Activated naive CD4-positive, alpha-beta T cell treated with anti-CD3 and anti-CD28 coated beads, Interleukin-2, amount 50 U/mL, for 72 hours (primary cell): ENCODE results near the gene SIGLEC1. TPM values are rescaled to one million over a fixed set of nuclear protein-coding genes. Genes with fewer than 3 reads are reported as not detected.

Experiments used
- ATAC-seq, 2 donors: fragments of 150-1000 bp; cut with Tn5 transposase; 2 replicates each; pipeline ENCODE4 v1.10.0; 2021; ENCODE audit warnings: mild to moderate bottlenecking in 2 of 2, moderate library complexity in 2 of 2
- DNase-seq, 2 donors: peaks; one replicate each; pipeline ENCODE4 v3.0.0; 2021 to 2022; ENCODE audit warnings: low spot score in 2 of 2
- H3K27ac Mint-ChIP-seq, 2 donors: one replicate each; pipeline ENCODE4 v1.8.0; 2022; ENCODE audit warnings: mild to moderate bottlenecking in 2 of 2, mixed read lengths in 2 of 2
- H3K36me3 Mint-ChIP-seq, 2 donors: one replicate each; pipeline ENCODE4 v1.8.0; 2022; ENCODE audit warnings: mixed read lengths in 2 of 2
- H3K9me3 Mint-ChIP-seq, 2 donors: one replicate each; pipeline ENCODE4 v1.8.0; 2022; ENCODE audit warnings: mixed read lengths in 2 of 2
- total RNA-seq, 2 donors: library from RNA; stranded (reverse); gene quantifications; one replicate each; pipeline ENCODE4 v1.2.3, GENCODE V29; 2022

Gene SIGLEC1
- total RNA-seq, 2 donors from 2014 or later = 0.14 TPM; not detected in 1

GRCh38 chr20:3733119-3733995, 21.0 kb upstream of the SIGLEC1 start:
- Mint-ChIP-seq H3K36me3 (no peaks in the 10 kb centered on the region), H3K27ac (no peak overlapping the region), H3K9me3 (no peaks in the 10 kb centered on the region)
- ATAC-seq (no peak), DNase-seq (no peak)

- DNase-seq (no peak), ATAC-seq (peak in 1 of 2 donors; percentile 26)
- Mint-ChIP-seq H3K27ac (no peak within 1 kb of the TSS), H3K9me3 (no peaks in the 10 kb centered on the region), H3K36me3 (no peaks in the 10 kb centered on the region)
These were observed 20.1 kb upstream of the SIGLEC1 start, which contains the start of gene HSPA12B for GRCh38 chr20:3732327-3733118. Gene HSPA12B, plus strand, starts transcription at chr20:3732685. Its CDS starts 5,990 bp downstream, at chr20:3738675.

GRCh38 chr20:3731944-3732326, 19.5 kb upstream of the SIGLEC1 start:
- H3K36me3 Mint-ChIP-seq = no peaks in the 10 kb centered on the region
- no peaks in the 10 kb centered on the region for H3K9me3 Mint-ChIP-seq
- DNase-seq = no peak
- no peak for ATAC-seq
- no peak overlapping the region for H3K27ac Mint-ChIP-seq

- no peak overlapping the region for H3K27ac Mint-ChIP-seq
- no peak for DNase-seq
- peak in 1 of 2 donors; percentile 13 for ATAC-seq
- no peaks in the 10 kb centered on the region for H3K36me3 Mint-ChIP-seq
- H3K9me3 Mint-ChIP-seq = no peaks in the 10 kb centered on the region
These were observed 18.6 kb upstream of the SIGLEC1 start for GRCh38 chr20:3730803-3731672.

- Mint-ChIP-seq H3K27ac (no peak overlapping the region), H3K36me3 (no peaks in the 10 kb centered on the region), H3K9me3 (no peaks in the 10 kb centered on the region)
- ATAC-seq = peak in 1 of 2 donors; percentile 28
- DNase-seq = no peak
These were observed 17.6 kb upstream of the SIGLEC1 start for GRCh38 chr20:3729811-3730540.

GRCh38 chr20:3729378-3729777, 17.0 kb upstream of the SIGLEC1 start:
- Mint-ChIP-seq H3K36me3 (no peaks in the 10 kb centered on the region), H3K27ac (no peak overlapping the region), H3K9me3 (no peaks in the 10 kb centered on the region)
- ATAC-seq (no peak), DNase-seq (no peak)

- ATAC-seq = no peak
- Mint-ChIP-seq H3K9me3 (no peaks in the 10 kb centered on the region), H3K36me3 (no peaks in the 10 kb centered on the region), H3K27ac (no peak overlapping the region)
- no peak for DNase-seq
These were observed 16.5 kb upstream of the SIGLEC1 start for GRCh38 chr20:3728876-3729275.

- ATAC-seq (no peak), DNase-seq (no peak)
- Mint-ChIP-seq H3K27ac (no peak overlapping the region), H3K9me3 (no peaks in the 10 kb centered on the region), H3K36me3 (no peaks in the 10 kb centered on the region)
These were observed 16.0 kb upstream of the SIGLEC1 start for GRCh38 chr20:3728354-3728753.

GRCh38 chr20:3727401-3728021, 15.1 kb upstream of the SIGLEC1 start:
- H3K9me3 Mint-ChIP-seq = no peaks in the 10 kb centered on the region
- DNase-seq (no peak), ATAC-seq (no peak)
- H3K36me3 Mint-ChIP-seq = no peaks in the 10 kb centered on the region
- H3K27ac Mint-ChIP-seq = no peak overlapping the region

GRCh38 chr20:3724356-3724755, 12.0 kb upstream of the SIGLEC1 start:
- DNase-seq = no peak
- Mint-ChIP-seq H3K27ac (peak overlapping the region in 1 of 2 donors; percentile 47), H3K9me3 (no peaks in the 10 kb centered on the region), H3K36me3 (no peaks in the 10 kb centered on the region)
- ATAC-seq = no peak

GRCh38 chr20:3723284-3723683, 10.9 kb upstream of the SIGLEC1 start:
- ATAC-seq (no peak), DNase-seq (no peak)
- Mint-ChIP-seq H3K36me3 (no peaks in the 10 kb centered on the region), H3K9me3 (no peaks in the 10 kb centered on the region), H3K27ac (no peak overlapping the region)

GRCh38 chr20:3721912-3722311, 9.5 kb upstream of the SIGLEC1 start:
- H3K9me3 Mint-ChIP-seq = no peaks in the 10 kb centered on the region
- H3K27ac Mint-ChIP-seq = no peak overlapping the region
- ATAC-seq (no peak), DNase-seq (no peak)
- no peaks in the 10 kb centered on the region for H3K36me3 Mint-ChIP-seq

- no peaks in the 10 kb centered on the region for H3K36me3 Mint-ChIP-seq
- H3K27ac Mint-ChIP-seq = no peak overlapping the region
- no peaks in the 10 kb centered on the region for H3K9me3 Mint-ChIP-seq
- DNase-seq (no peak), ATAC-seq (no peak)
These were observed 8.2 kb upstream of the SIGLEC1 start for GRCh38 chr20:3720626-3721025.

GRCh38 chr20:3720068-3720467, 7.7 kb upstream of the SIGLEC1 start:
- no peak for DNase-seq
- no peak for ATAC-seq
- Mint-ChIP-seq H3K9me3 (no peaks in the 10 kb centered on the region), H3K36me3 (no peaks in the 10 kb centered on the region), H3K27ac (no peak overlapping the region)

- H3K27ac Mint-ChIP-seq = no peak overlapping the region
- H3K36me3 Mint-ChIP-seq = no peaks in the 10 kb centered on the region
- H3K9me3 Mint-ChIP-seq = no peaks in the 10 kb centered on the region
- ATAC-seq = no peak
- no peak for DNase-seq
These were observed 6.6 kb upstream of the SIGLEC1 start for GRCh38 chr20:3719046-3719445.
